Lower leg skin (tissue), 3 donors: ENCODE measurements around the gene CD99L2.

Source experiments
- CTCF ChIP-seq, 3 donors: fragments of 450-650 bp; IDR thresholded peaks; one replicate each; pipeline ENCODE4 v1.5.1; 2016; ENCODE audit warnings: antibody characterized with exemption in 3 of 3, mild to moderate bottlenecking in 3 of 3, moderate library complexity in 2 of 3
- POLR2A ChIP-seq, 2 donors: fragments of 450-650 bp; IDR thresholded peaks; one replicate each; pipeline ENCODE4 v1.6.1; 2016 to 2017; ENCODE audit warnings: antibody characterized with exemption in 2 of 2, mild to moderate bottlenecking in 1 of 2, moderate library complexity in 1 of 2

DNA sequence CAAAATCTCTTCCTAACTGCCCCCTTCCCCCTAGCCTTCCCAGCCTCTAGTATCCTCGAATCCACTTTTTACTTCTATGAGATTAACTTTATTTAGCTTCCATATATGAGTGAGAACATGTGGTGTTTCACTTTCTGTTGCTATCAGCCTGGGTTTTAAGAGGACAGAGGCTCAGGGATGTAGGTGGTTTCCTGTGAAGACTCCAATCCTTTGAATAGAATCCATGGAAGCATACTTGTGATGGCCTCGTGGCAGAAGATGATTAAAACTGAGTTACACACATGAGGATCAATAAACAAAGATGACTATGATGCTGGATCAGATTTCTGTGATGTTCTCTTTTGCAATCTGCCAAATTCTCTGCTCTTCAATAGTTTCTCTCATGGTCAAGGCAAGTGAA, 29.8 kb downstream of the CD99L2 start:
- TF ChIP-seq CTCF (IDR thresholded peaks at IDR 0.05) (no peak), POLR2A (IDR thresholded peaks at IDR 0.05) (no peak)
